GM11168 (cell line): ENCODE results near the gene CDK15.

Experiments used
- in situ Hi-C: fragments of 300-500 bp; cut with MboI; formaldehyde crosslinking; loops from one replicate; pipeline ENCODE4 v1.12.0; 2022; ENCODE audit warnings: low sequenced_read_pairs; ENCODE audit not compliant: unreplicated experiment

Gene CDK15

GRCh38 chr2:201900362-201900761, 94.0 kb downstream of the CDK15 start:
- in situ Hi-C loops, result no loop called here

- in situ Hi-C loops, result no loop called here
Measured at GRCh38 chr2:201901786-201902185, 95.4 kb downstream of the CDK15 start.

- in situ Hi-C loops, result no loop called here
Measured at GRCh38 chr2:201904538-201905420, 98.4 kb downstream of the CDK15 start.

- in situ Hi-C loops, result no loop called here
Measured at GRCh38 chr2:201906777-201907562, 100.6 kb downstream of the CDK15 start.

GRCh38 chr2:201907563-201907881, 101.2 kb downstream of the CDK15 start:
- in situ Hi-C loops, result no loop called here

- in situ Hi-C loops, result no loop called here
Measured at GRCh38 chr2:201908901-201909300, 102.6 kb downstream of the CDK15 start.

GRCh38 chr2:201909348-201909747, 103.0 kb downstream of the CDK15 start:
- in situ Hi-C loops, result no loop called here

- in situ Hi-C loops, result no loop called here
Measured at GRCh38 chr2:201909961-201910361, 103.6 kb downstream of the CDK15 start.

GRCh38 chr2:201911372-201911771, 105.0 kb downstream of the CDK15 start:
- in situ Hi-C loops, result no loop called here

GRCh38 chr2:201913201-201913600, 106.9 kb downstream of the CDK15 start:
- in situ Hi-C loops, result no loop called here

GRCh38 chr2:201915446-201915845, 109.1 kb downstream of the CDK15 start:
- in situ Hi-C loops, result no loop called here

GRCh38 chr2:201916565-201916964, 110.2 kb downstream of the CDK15 start:
- in situ Hi-C loops, result no loop called here

- in situ Hi-C loops, result no loop called here
Measured at GRCh38 chr2:201918616-201919307, 112.4 kb downstream of the CDK15 start.

GRCh38 chr2:201919308-201919634, 112.9 kb downstream of the CDK15 start:
- in situ Hi-C loops, result no loop called here

- in situ Hi-C loops, result no loop called here
Measured at GRCh38 chr2:201923436-201924328, 117.3 kb downstream of the CDK15 start.

GRCh38 chr2:201924453-201924852, 118.1 kb downstream of the CDK15 start:
- in situ Hi-C loops, result no loop called here

- in situ Hi-C loops, result no loop called here
Measured at GRCh38 chr2:201925056-201925455, 118.7 kb downstream of the CDK15 start.

GRCh38 chr2:201926067-201926466, 119.7 kb downstream of the CDK15 start:
- in situ Hi-C loops, result no loop called here

GRCh38 chr2:201928363-201928762, 122.0 kb downstream of the CDK15 start:
- in situ Hi-C loops, result no loop called here
